Pancreas (tissue), 10 donors: ENCODE data around the gene CTSZ. TPM values are rescaled to one million over a fixed set of nuclear protein-coding genes. Genes with fewer than 3 reads are reported as not detected.
A peak's percentile ranks its signal among the peaks of the same experiment; 100 is the strongest.

Source experiments
- ATAC-seq, 4 donors: fragments of 200-7000 bp; cut with Tn5 transposase; one replicate each; pipeline versions ENCODE4 v1.8.0 to v1.9.1; 2020; ENCODE audit warnings: mild to moderate bottlenecking in 4 of 4, moderate library complexity in 4 of 4
- DNase-seq, 6 donors: peaks; one replicate each; pipeline ENCODE4 v3.0.0-alpha.2; 2020
- FAIRE-seq: peaks from 2 replicates; lab custom pipeline; 2012; peaks lifted over from hg19 to GRCh38; lab: Jason Lieb, UNC
- H3K27ac ChIP-seq, 4 donors: fragments of 200-600 bp; sonication (generic); 1 replicate in 3 of 4; 2 replicates in 1 of 4; pipeline versions ENCODE4 v1.5.0 to v1.8.0; 2020
- H3K27me3 ChIP-seq, 4 donors: fragments of 200-600 bp; one replicate each; pipeline ENCODE4 v1.8.0; 2021
- H3K36me3 ChIP-seq, 3 donors: fragments of 200-600 bp; sonication (generic) in 1 of 3; one replicate each; pipeline versions ENCODE4 v1.5.0 to v1.8.0; 2020 to 2021
- H3K4me1 ChIP-seq, 3 donors: fragments of 200-600 bp; one replicate each; pipeline ENCODE4 v1.8.0; 2021
- H3K4me3 ChIP-seq, 4 donors: fragments of 200-600 bp; sonication (generic) in 2 of 4; one replicate each; pipeline versions ENCODE4 v1.5.0 to v1.8.0; 2020 to 2021
- H3K9me3 ChIP-seq, 4 donors: fragments of 200-600 bp; one replicate each; pipeline ENCODE4 v1.8.0; 2021
- WGBS, 2 donors: extraction: QIAGEN DNeasy Blood & Tissue Kit; methylation state at CpG; one replicate each; pipeline ENCODE4 v1.1.7; 2013; 5-methylcytosine and 5-hydroxymethylcytosine counted together
- intact Hi-C, 3 donors: fragments of 100-400 bp; cut with DNase I; formaldehyde crosslinking; loops; one replicate each; pipeline versions ENCODE4 v1.11.1 to v1.14.2; 2022
- polyA plus RNA-seq, 2 donors: library from polyadenylated mRNA; stranded (reverse); fragments of 200-250 nt; gene quantifications; one replicate each; pipeline ENCODE4 v1.2.3, GENCODE V29; 2013
- total RNA-seq, 6 donors: library from RNA; stranded (reverse); fragmentation: NEBNext Ultra II Directional in 4 of 6; extraction: Animal tissue kit (Norgen Biotek cat#: 25700) in 4 of 6; gene quantifications; one replicate each; pipeline versions ENCODE4 v1.2.1 to v1.2.4, GENCODE V29; 2021 to 2023
- TF ChIP-seq, protein P1 (sequence below), 4 donors: fragments of 200-600 bp; sonication (generic) in 3 of 4; IDR thresholded peaks; one replicate each; pipeline versions ENCODE4 v1.5.0 to v1.8.0; 2021; ENCODE audit warnings: antibody characterized with exemption in 4 of 4
- donor health status: healthy with polysubstance abuse.
- donor health status: DM: no; HTN: no; CAD: no; lungs with moderate emphysema.
- donor health status: DM: no; HTN: no; CAD: no.
- donor health status: control.
- donor health status: control.
- donor health status: Bipolar disorder and iron deficiency.
- donor health status: DM: yes; HTN: yes; CAD: no.
- donor health status: DM: no; HTN: no; CAD: no.
- donor health status: DM: no; HTN: no; CAD: no.
- donor health status: DM: yes; HTN: yes; CAD: no.

Gene CTSZ
- total and polyA plus RNA-seq, 8 donors, result 33.7 to 107 (median 51.5) TPM

DNA sequence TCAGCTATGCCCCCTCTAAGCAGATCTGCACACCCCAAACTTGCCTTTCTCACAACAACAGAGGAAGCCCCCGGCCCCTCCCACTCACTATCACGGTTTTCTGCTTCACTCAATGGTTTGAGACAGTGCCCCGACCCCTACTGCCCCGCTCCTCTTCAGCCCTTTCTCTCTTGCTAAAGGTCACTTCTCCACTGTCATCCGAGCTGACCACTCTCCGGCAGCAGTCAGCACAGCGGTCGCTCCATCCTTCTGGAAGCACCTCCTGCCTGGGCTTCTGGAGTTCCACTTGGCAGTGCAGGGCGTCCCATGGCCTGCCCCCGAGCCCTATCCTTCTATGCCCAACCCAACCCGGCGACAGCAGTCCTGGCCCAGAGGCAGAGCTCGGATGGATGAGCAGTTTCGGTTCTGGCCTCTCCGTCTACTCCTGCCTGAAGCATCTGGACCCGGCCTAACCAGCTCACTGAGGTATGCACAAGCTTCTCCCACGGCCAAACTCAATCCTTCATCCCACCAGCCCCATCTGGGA is 4.1 kb downstream of the CTSZ start:
- FAIRE-seq (no peak), DNase-seq (peak in 1 of 6 donors; percentile 50), ATAC-seq (no peak)
- no peak overlapping the region for H3K4me3 ChIP-seq
- intact Hi-C loops, result no loop called here
- H3K4me1 ChIP-seq, result peaks cover 5 to 12% (median 11%) of the 10 kb centered on the region in 3 donors
- H3K9me3 ChIP-seq, result no peaks in the 10 kb centered on the region
- no peak overlapping the region for H3K27ac ChIP-seq
- peaks cover 0 to 8% (median 0%) of the 10 kb centered on the region in 3 donors for H3K36me3 ChIP-seq
- WGBS, 2 donors, result 88 to 93% methylated on average over 17 of the region's 17 CpGs
- H3K27me3 ChIP-seq, result no peaks in the 10 kb centered on the region
- TF ChIP-seq, protein P1, sequence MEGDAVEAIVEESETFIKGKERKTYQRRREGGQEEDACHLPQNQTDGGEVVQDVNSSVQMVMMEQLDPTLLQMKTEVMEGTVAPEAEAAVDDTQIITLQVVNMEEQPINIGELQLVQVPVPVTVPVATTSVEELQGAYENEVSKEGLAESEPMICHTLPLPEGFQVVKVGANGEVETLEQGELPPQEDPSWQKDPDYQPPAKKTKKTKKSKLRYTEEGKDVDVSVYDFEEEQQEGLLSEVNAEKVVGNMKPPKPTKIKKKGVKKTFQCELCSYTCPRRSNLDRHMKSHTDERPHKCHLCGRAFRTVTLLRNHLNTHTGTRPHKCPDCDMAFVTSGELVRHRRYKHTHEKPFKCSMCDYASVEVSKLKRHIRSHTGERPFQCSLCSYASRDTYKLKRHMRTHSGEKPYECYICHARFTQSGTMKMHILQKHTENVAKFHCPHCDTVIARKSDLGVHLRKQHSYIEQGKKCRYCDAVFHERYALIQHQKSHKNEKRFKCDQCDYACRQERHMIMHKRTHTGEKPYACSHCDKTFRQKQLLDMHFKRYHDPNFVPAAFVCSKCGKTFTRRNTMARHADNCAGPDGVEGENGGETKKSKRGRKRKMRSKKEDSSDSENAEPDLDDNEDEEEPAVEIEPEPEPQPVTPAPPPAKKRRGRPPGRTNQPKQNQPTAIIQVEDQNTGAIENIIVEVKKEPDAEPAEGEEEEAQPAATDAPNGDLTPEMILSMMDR (IDR thresholded peaks at IDR 0.05), result no peak

DNA sequence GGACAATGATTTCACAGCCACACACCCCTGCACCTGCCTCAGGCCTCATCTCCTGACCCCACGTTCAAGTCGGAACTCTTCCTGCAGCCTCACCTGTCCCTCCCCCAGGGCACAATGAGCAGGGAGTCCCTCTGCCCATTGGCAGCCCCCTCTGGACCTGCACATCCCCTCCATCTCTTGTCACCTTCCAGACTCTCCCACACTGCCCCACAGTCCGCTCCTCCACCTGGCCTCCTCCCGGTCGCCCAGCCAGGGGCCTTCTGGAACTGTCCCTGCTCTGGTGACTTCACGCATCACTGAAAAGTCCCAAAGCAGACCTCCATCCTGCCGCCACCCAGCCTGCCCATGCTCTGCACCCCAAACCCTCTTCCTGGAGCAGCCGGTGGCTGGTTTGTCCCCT is 4.7 kb downstream of the CTSZ start:
- H3K36me3 ChIP-seq, result peaks cover 0 to 13% (median 0%) of the 10 kb centered on the region in 3 donors
- WGBS, 2 donors, result 82 to 94% methylated on average over 7 to 8 of the region's 8 CpGs
- H3K4me3 ChIP-seq, result no peak overlapping the region
- H3K27ac ChIP-seq, result no peak overlapping the region
- no peak for FAIRE-seq
- DNase-seq, result peak in 1 of 6 donors; percentile 36
- intact Hi-C loops, result no loop called here
- no peaks in the 10 kb centered on the region for H3K27me3 ChIP-seq
- TF ChIP-seq, protein P1 (IDR thresholded peaks at IDR 0.05), result no peak
- no peaks in the 10 kb centered on the region for H3K9me3 ChIP-seq
- no peak for ATAC-seq
- peaks cover 5 to 12% (median 11%) of the 10 kb centered on the region in 3 donors for H3K4me1 ChIP-seq

DNA sequence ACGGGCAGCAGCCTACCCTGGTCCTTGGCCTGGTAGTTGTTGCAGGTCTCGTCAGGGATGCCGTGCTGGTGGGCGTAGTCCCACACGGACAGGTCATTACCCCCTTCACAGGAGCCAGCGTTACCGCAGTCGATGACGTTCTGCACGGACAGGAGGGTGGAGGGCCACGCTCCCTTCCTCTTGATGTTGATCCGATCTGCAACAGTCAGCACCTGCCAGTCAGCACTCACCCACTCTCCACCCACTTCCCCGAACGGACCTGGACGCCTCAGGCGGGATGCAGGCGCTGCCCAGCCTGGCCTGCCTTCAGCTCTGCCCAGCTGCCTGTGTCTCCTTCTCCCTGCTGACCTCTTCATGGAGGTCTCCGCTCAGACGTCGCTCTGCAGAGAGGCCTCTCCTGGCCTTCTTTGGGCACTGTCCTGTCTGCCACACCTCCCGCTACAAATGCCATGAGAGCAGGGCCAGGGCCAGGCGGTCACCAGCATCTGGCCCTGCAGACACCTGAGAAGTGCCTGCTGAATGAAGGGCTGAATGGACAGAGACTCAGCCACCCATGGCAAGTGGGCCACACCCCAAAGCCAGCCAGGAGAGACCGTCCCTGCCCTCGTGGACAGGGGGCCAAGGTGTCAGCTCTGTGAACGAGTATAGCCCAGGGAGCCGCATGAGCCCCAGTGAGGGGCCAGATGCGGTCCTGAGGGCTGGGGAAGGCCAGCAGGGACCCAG is 5.4 kb downstream of the CTSZ start:
- Histone ChIP-seq H3K9me3 (no peaks in the 10 kb centered on the region), H3K4me1 (peaks cover 5 to 12% (median 11%) of the 10 kb centered on the region in 3 donors), H3K36me3 (peaks cover 0 to 20% (median 0%) of the 10 kb centered on the region in 3 donors), H3K27ac (no peak overlapping the region), H3K27me3 (no peaks in the 10 kb centered on the region), H3K4me3 (no peak overlapping the region)
- no peak for FAIRE-seq
- WGBS, 2 donors, result 93 to 95% methylated on average over 27 of the region's 27 CpGs
- ATAC-seq, result no peak
- DNase-seq, result peak in 1 of 6 donors; percentile 32
- intact Hi-C loops, result no loop called here
- TF ChIP-seq, protein P1 (IDR thresholded peaks at IDR 0.05), result no peak

DNA sequence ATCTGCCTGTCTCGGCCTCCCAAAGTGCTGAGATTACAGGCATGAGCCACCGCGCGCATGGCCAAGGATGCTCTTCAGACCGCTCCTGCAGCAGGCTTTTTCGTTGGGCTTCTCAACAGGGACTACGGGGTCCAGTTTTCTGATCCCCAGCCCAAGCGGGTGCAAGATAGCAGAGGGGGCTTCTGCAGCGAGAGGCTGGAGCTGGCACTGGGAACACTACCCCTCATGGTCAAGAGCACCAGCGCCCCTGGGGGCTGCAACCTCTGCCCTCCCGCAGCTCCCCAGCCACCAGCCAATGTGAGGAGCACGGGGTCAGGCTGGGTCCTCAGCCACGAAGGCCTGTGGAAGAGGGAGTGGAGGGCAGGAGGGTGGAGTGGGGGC is 6.0 kb downstream of the CTSZ start:
- no peaks in the 10 kb centered on the region for H3K27me3 ChIP-seq
- H3K27ac ChIP-seq, result no peak overlapping the region
- TF ChIP-seq, protein P1 (IDR thresholded peaks at IDR 0.05), result no peak
- FAIRE-seq (no peak), ATAC-seq (no peak), DNase-seq (peak in 1 of 6 donors; percentile 37)
- intact Hi-C loops, result no loop called here
- H3K36me3 ChIP-seq, result peaks cover 0 to 22% (median 0%) of the 10 kb centered on the region in 3 donors
- no peak overlapping the region for H3K4me3 ChIP-seq
- H3K4me1 ChIP-seq, result peaks cover 3 to 10% (median 9%) of the 10 kb centered on the region in 3 donors
- 90 to 91% methylated on average over 13 of the region's 13 CpGs for WGBS, 2 donors
- H3K9me3 ChIP-seq, result no peaks in the 10 kb centered on the region

DNA sequence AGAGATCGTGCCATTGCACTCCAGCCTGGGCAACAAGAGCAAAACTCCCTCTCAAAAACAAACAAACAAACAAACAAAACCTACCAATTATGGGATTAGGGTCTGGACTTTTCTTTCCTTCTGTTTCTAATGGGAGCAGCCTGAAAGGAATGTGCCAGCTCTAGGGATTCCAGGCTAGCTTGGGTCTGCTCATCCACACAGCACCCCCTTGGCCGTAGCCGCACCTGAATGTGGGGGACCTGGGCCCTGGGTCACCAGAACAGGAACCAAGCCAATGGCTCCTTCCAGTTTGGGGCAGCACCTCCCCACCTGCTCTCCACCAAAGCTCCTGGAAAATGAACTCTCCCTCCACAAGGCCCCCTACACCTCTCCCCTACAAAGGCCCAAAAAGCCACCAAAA is 6.7 kb downstream of the CTSZ start:
- intact Hi-C loops, result no loop called here

More for the DNA sequence above, 6.7 kb downstream of the CTSZ start:
- no peak for ATAC-seq
- no peak for DNase-seq
- Histone ChIP-seq H3K27ac (no peak overlapping the region), H3K27me3 (no peaks in the 10 kb centered on the region), H3K4me3 (no peak overlapping the region), H3K36me3 (peaks cover 0 to 22% (median 0%) of the 10 kb centered on the region in 3 donors), H3K9me3 (no peaks in the 10 kb centered on the region), H3K4me1 (peaks cover 0 to 4% (median 3%) of the 10 kb centered on the region in 3 donors)
- TF ChIP-seq, protein P1 (IDR thresholded peaks at IDR 0.05), result no peak
- 73 to 75% methylated on average over 3 of the region's 3 CpGs for WGBS, 2 donors
- FAIRE-seq, result no peak
